A673 (cell line): ENCODE data around the gene MLPH.

ENCODE experiments used
- EZH2 ChIP-seq: fragments of 200-600 bp; sonication (generic); IDR thresholded peaks from 2 replicates; pipeline ENCODE4 v1.6.1; 2017; ENCODE audit warnings: borderline replicate concordance, low read depth, mild to moderate bottlenecking, mixed read lengths, antibody characterized with exemption, low read length; ENCODE audit not compliant: poor library complexity, severe bottlenecking
- TF ChIP-seq, protein P1 (sequence below): fragments of 300-800, 200-600 bp; sonication (generic); conservative IDR thresholded peaks from 2 replicates; pipeline ENCODE4 v1.5.1; 2017; ENCODE audit warnings: low read depth, mild to moderate bottlenecking, antibody characterized with exemption, low read length, moderate library complexity, mixed read lengths

DNA sequence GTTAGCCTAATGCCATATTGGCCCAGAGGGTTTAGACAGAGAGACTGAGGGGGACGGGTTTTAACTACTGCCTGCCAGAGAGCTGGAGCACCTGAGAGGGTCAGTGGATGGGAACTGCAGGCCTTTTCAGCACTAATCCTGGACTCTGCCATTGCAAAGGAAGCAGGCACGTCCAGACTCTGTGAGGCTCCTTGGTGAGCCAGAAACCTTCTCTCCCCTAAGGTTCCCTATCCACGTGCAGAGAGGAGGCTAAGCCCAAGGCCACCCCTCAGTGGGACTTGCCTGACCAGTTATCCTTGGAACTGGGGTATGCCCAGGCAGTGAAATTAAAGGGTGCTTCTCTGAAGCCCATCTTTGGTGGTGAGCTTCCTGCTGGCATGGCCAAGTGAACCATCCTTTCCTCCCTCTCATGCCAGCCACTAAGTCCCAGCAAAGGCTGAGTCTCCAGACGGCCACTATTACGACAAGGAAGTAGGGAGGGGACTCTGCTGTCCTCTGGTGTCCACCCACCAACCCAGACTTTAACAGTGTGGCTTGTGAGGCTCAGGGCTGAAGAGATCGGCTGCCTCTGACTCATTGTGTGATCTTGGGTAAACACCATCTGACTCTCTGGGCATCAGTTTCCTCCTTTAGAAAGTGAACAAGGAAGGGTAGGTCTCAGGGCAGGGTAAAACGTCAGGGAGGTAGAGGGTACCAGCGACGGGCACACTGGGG lies 3.9 kb upstream of the MLPH start:
- TF ChIP-seq, protein P1, sequence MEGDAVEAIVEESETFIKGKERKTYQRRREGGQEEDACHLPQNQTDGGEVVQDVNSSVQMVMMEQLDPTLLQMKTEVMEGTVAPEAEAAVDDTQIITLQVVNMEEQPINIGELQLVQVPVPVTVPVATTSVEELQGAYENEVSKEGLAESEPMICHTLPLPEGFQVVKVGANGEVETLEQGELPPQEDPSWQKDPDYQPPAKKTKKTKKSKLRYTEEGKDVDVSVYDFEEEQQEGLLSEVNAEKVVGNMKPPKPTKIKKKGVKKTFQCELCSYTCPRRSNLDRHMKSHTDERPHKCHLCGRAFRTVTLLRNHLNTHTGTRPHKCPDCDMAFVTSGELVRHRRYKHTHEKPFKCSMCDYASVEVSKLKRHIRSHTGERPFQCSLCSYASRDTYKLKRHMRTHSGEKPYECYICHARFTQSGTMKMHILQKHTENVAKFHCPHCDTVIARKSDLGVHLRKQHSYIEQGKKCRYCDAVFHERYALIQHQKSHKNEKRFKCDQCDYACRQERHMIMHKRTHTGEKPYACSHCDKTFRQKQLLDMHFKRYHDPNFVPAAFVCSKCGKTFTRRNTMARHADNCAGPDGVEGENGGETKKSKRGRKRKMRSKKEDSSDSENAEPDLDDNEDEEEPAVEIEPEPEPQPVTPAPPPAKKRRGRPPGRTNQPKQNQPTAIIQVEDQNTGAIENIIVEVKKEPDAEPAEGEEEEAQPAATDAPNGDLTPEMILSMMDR, result no peak
- no peak for TF ChIP-seq EZH2
